ENCODE results near the gene MED23.

DNA sequence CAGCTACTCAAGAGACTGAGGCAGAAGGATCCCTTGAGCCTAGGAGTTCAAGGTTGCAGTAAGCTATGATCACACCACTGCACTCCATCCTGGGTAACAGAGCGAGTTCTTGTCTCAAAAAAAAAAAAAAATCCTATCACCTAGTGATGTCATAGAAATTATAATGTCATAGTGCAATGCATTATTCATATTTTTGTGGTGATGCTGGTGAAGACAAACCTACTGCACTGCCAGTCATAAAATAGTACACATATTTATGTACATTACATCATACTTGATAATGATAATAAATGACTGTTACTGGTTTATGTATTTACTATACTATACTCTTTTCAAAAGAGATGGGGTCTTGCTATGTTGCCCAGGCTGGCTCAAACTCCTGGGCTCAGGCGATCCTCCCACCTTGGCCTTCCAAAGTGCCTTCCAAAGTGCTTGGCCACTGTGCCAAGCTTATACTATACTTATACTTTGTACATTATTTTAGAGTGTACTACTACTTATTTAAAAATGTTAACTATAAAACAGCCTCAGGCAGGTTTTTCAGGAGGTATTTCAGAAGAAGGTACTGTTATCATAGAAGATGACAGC lies 35.6 kb upstream of the MED23 start:
- TF ChIP-seq, protein P1, sequence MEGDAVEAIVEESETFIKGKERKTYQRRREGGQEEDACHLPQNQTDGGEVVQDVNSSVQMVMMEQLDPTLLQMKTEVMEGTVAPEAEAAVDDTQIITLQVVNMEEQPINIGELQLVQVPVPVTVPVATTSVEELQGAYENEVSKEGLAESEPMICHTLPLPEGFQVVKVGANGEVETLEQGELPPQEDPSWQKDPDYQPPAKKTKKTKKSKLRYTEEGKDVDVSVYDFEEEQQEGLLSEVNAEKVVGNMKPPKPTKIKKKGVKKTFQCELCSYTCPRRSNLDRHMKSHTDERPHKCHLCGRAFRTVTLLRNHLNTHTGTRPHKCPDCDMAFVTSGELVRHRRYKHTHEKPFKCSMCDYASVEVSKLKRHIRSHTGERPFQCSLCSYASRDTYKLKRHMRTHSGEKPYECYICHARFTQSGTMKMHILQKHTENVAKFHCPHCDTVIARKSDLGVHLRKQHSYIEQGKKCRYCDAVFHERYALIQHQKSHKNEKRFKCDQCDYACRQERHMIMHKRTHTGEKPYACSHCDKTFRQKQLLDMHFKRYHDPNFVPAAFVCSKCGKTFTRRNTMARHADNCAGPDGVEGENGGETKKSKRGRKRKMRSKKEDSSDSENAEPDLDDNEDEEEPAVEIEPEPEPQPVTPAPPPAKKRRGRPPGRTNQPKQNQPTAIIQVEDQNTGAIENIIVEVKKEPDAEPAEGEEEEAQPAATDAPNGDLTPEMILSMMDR (IDR thresholded peaks at IDR 0.05; ENCODE audit: low read length) = no peak
- TF ChIP-seq EZH2 (optimal IDR thresholded peaks at IDR 0.05; ENCODE audit: low read depth, low read length) (no peak), EZH2phosphoT487 (IDR thresholded peaks at IDR 0.05; ENCODE audit: low read length) (no peak)
